VCaP (cell line): ENCODE data around the gene KCTD14.

Experiments
- H3K27ac ChIP-seq: fragments of 450-650 bp; 2 replicates; pipeline ENCODE4 v1.5.1; 2017
- CTCF ChIP-seq: fragments of 450-650 bp; conservative IDR thresholded peaks from 2 replicates; pipeline ENCODE4 v1.5.1; 2017; ENCODE audit warnings: mild to moderate bottlenecking, moderate library complexity

Gene KCTD14

GRCh38 chr11:78038697-78039313 lies 15.7 kb upstream of the KCTD14 start:
- no peak for TF ChIP-seq CTCF
- H3K27ac ChIP-seq: peak overlapping the region; percentile 71; the same call in 1 of the 2 replicates

- TF ChIP-seq CTCF: no peak
- no peak overlapping the region; the same call in 1 of the 2 replicates for H3K27ac ChIP-seq
Measured at GRCh38 chr11:78037825-78038620, 14.9 kb upstream of the KCTD14 start.

GRCh38 chr11:78037056-78037455 lies 14.0 kb upstream of the KCTD14 start:
- H3K27ac ChIP-seq: no peak overlapping the region
- no peak for TF ChIP-seq CTCF

GRCh38 chr11:78036313-78036712 lies 13.2 kb upstream of the KCTD14 start:
- H3K27ac ChIP-seq: no peak overlapping the region

GRCh38 chr11:78034623-78035022 lies 11.5 kb upstream of the KCTD14 start:
- TF ChIP-seq CTCF: no peak
- H3K27ac ChIP-seq: no peak overlapping the region

More at GRCh38 chr11:78036313-78036712, 13.2 kb upstream of the KCTD14 start:
- no peak for TF ChIP-seq CTCF

- no peak overlapping the region; the same call in 1 of the 2 replicates for H3K27ac ChIP-seq
- no peak for TF ChIP-seq CTCF
Measured at GRCh38 chr11:78033040-78033439, 10.0 kb upstream of the KCTD14 start.

GRCh38 chr11:78032090-78032489 lies 9.0 kb upstream of the KCTD14 start:
- no peak for TF ChIP-seq CTCF
- peak overlapping the region; percentile 88; the same call in 1 of the 2 replicates for H3K27ac ChIP-seq
